Mesenchymal stem cell (in vitro differentiated cells and primary cell): ENCODE measurements around the gene PWWP2B.

Experiments
- DNase-seq: peaks from one replicate; pipeline ENCODE4 v3.0.0-alpha.2; 2013
- H2AFZ ChIP-seq: one replicate; pipeline ENCODE4 v1.6.1; 2013; ENCODE audit warnings: low read depth, mild to moderate bottlenecking, control low read depth, inconsistent platforms, low read length, moderate library complexity
- H2AK5ac ChIP-seq: 2 replicates; pipeline ENCODE4 v1.6.1; 2013; ENCODE audit warnings: low read length, moderate library complexity, mild to moderate bottlenecking, inconsistent platforms; ENCODE audit not compliant: severe bottlenecking
- H2BK120ac ChIP-seq: one replicate; pipeline ENCODE4 v1.6.1; 2013; ENCODE audit warnings: low read depth, mild to moderate bottlenecking, inconsistent platforms, low read length, moderate library complexity
- H2BK12ac ChIP-seq, 2 experiments: one replicate each; pipeline ENCODE4 v1.6.1; 2013; ENCODE audit warnings: inconsistent platforms in 2 of 2, low read length in 2 of 2, mild to moderate bottlenecking in 2 of 2, moderate library complexity in 2 of 2, control low read depth in 1 of 2
- H2BK15ac ChIP-seq: one replicate; pipeline ENCODE4 v1.6.1; 2013; ENCODE audit warnings: mild to moderate bottlenecking, low read depth, inconsistent platforms; ENCODE audit not compliant: poor library complexity, severe bottlenecking
- H2BK5ac ChIP-seq: 2 replicates; pipeline ENCODE4 v1.6.1; 2013; ENCODE audit warnings: low read depth, mild to moderate bottlenecking, low read length, control low read depth, inconsistent platforms; ENCODE audit not compliant: poor library complexity, severe bottlenecking
- H3K14ac ChIP-seq, 2 experiments: one replicate each; pipeline ENCODE4 v1.6.1; 2013; ENCODE audit warnings: inconsistent platforms in 2 of 2, low read length in 2 of 2, control low read depth in 1 of 2, mild to moderate bottlenecking in 1 of 2, moderate library complexity in 1 of 2
- H3K18ac ChIP-seq, 2 experiments: one replicate each; pipeline ENCODE4 v1.6.1; 2013; ENCODE audit warnings: inconsistent platforms in 2 of 2, low read length in 2 of 2, control low read depth in 1 of 2, low read depth in 1 of 2, mild to moderate bottlenecking in 1 of 2
- H3K23ac ChIP-seq, 2 experiments: one replicate each; pipeline ENCODE4 v1.6.1; 2013; ENCODE audit warnings: inconsistent platforms in 2 of 2, low read length in 2 of 2, mild to moderate bottlenecking in 2 of 2, moderate library complexity in 2 of 2, control low read depth in 1 of 2
- H3K27ac ChIP-seq: 2 replicates; pipeline ENCODE4 v1.5.1; 2013; ENCODE audit warnings: mild to moderate bottlenecking, moderate library complexity, low read length, control low read depth, inconsistent platforms; ENCODE audit not compliant: poor library complexity, severe bottlenecking
- H3K27me3 ChIP-seq, 2 experiments: 2 replicates each; pipeline versions ENCODE4 v1.6.1 to v1.7.0; 2013; ENCODE audit warnings: low read length in 2 of 2, mild to moderate bottlenecking in 2 of 2, moderate library complexity in 2 of 2, control low read depth in 1 of 2, inconsistent platforms in 1 of 2; ENCODE audit not compliant: control insufficient read depth in 1 of 2, insufficient read depth in 1 of 2
- H3K36me3 ChIP-seq, 2 experiments: 2 replicates each; pipeline versions ENCODE4 v1.6.1 to v1.7.0; 2013; ENCODE audit warnings: low read length in 2 of 2, control low read depth in 1 of 2, inconsistent platforms in 1 of 2, low read depth in 1 of 2, mild to moderate bottlenecking in 1 of 2; ENCODE audit not compliant: insufficient read depth in 2 of 2, control insufficient read depth in 1 of 2
- H3K4ac ChIP-seq, 2 experiments: one replicate each; pipeline ENCODE4 v1.6.1; 2013; ENCODE audit warnings: inconsistent platforms in 2 of 2, low read length in 2 of 2, mild to moderate bottlenecking in 2 of 2, moderate library complexity in 2 of 2, control low read depth in 1 of 2, low read depth in 1 of 2
- H3K4me1 ChIP-seq: 2 replicates; pipeline ENCODE4 v1.6.1; 2013; ENCODE audit warnings: low read depth, low read length, control low read depth; ENCODE audit not compliant: control insufficient read depth, insufficient read depth
- H3K4me2 ChIP-seq: 2 replicates; pipeline ENCODE4 v1.6.1; 2013; ENCODE audit warnings: low read length, mild to moderate bottlenecking, inconsistent platforms; ENCODE audit not compliant: poor library complexity, severe bottlenecking
- H3K4me3 ChIP-seq, 2 experiments: 2 replicates each; pipeline versions ENCODE4 v1.5.1 to v1.7.0; 2013; ENCODE audit warnings: low read length in 2 of 2, mild to moderate bottlenecking in 2 of 2, control low read depth in 1 of 2, low read depth in 1 of 2; ENCODE audit not compliant: insufficient read depth in 1 of 2
- H3K79me1 ChIP-seq: replicated peaks from 2 replicates; pipeline ENCODE4 v1.6.1; 2013; ENCODE audit warnings: mild to moderate bottlenecking, control low read depth, low read length, inconsistent platforms; ENCODE audit not compliant: poor library complexity, severe bottlenecking
- H3K9ac ChIP-seq: 2 replicates; pipeline ENCODE4 v1.7.0; 2013; ENCODE audit warnings: mild to moderate bottlenecking, low read length, moderate library complexity
- H3K9me3 ChIP-seq: 2 replicates; pipeline ENCODE4 v1.7.0; 2013; ENCODE audit warnings: mild to moderate bottlenecking, low read length; ENCODE audit not compliant: control insufficient read depth
- H4K8ac ChIP-seq: one replicate; pipeline ENCODE4 v1.6.1; 2013; ENCODE audit warnings: inconsistent platforms, mild to moderate bottlenecking, low read length, moderate library complexity
- H4K91ac ChIP-seq: one replicate; pipeline ENCODE4 v1.6.1; 2013; ENCODE audit warnings: mild to moderate bottlenecking, low read length, inconsistent platforms
- WGBS: methylation state at CpG from one replicate; pipeline ENCODE4 v1.1.7; 2013; ENCODE audit warnings: mixed read lengths; 5-methylcytosine and 5-hydroxymethylcytosine counted together

Gene PWWP2B

DNA sequence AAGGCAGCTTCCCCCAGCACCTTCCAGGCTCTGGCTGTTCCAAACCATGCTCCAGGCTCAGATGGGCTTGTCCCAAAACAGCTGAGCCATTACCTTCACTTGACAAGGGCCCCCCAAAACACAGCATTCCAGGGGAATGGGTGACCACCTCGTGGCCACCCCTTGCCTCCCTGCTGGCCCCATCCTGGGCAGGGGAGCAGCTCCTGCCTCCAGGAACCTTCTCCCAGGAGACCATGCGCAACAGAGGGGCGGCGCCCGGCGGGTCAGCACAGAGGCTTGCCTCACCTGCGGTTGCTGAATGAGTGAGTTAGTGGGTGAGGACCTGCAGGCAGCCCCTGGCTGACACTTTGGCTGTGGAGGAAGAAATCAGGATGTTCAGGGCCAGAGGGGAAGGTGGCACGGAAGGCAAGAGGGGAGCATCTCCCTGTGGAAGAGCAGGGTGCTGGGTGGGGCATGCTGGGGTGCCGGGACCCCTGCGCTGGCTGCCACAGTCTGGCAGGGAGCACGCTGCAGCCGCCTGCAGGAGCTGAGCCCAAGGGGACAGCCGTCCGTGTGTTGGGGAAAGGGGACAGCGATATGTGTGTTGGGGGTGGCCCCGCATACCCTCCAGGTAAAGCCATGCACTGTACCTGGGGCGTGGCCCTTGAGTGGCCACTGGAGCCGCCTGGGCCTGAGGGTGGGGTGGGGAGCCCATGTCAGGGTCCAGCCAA, 54.7 kb downstream of the PWWP2B start:
- Histone ChIP-seq H2AFZ (no peak overlapping the region), H3K4ac (no peak overlapping the region), H3K4me3 (no peak overlapping the region), H2BK5ac (no peak overlapping the region), H3K14ac (no peak overlapping the region), H3K23ac (no peak overlapping the region), H3K18ac (no peak overlapping the region), H3K9me3 (no peaks in the 10 kb centered on the region), H4K91ac (peak overlapping the region; percentile 2), H3K27me3 (peaks cover 18 to 21% of the 10 kb centered on the region in 2 experiments), H3K4me1 (peaks cover 34% of the 10 kb centered on the region), H3K27ac (no peak overlapping the region), H3K79me1 (no peaks in the 10 kb centered on the region), H2BK120ac (no peak overlapping the region), H4K8ac (no peak overlapping the region), H2BK15ac (no peak overlapping the region), H3K4me2 (no peak overlapping the region), H3K36me3 (no peaks in the 10 kb centered on the region), H2BK12ac (no peak overlapping the region), H3K9ac (no peak overlapping the region), H2AK5ac (no peak overlapping the region)
- 92% methylated on average over 18 of the region's 18 CpGs for WGBS
- no peak for DNase-seq

DNA sequence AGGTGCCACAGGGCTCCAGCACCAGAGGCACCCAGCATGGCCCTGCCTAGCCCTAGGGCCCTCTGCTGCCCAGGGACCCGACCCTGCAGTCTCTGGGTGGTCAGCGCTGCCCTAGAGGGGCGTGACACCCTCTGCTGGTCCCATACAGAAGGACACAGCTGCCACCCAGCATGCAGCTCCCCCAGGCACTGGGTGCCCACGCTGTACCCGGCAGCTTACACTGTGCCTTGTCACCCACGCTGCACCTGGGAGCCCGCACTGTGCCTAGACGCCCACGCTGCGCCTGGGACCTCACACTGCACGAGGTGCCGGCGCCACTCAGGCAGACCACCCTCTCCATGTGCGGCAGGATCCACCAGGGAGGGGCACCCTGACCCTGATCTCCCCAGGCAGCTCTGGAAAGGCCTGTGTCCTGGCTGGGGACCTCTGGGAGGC, 55.2 kb downstream of the PWWP2B start:
- peak overlapping the region in 1 of 2 experiments; percentile 80 for H2BK12ac ChIP-seq
- H2BK120ac ChIP-seq, result no peak overlapping the region
- no peak overlapping the region for H4K8ac ChIP-seq
- WGBS, result 88% methylated on average over 14 of the region's 14 CpGs
- no peaks in the 10 kb centered on the region for H3K9me3 ChIP-seq
- H3K23ac ChIP-seq, result no peak overlapping the region
- no peak overlapping the region for H3K4me3 ChIP-seq
- H3K4me1 ChIP-seq, result peaks cover 29% of the 10 kb centered on the region
- peak overlapping the region in 1 of 2 experiments; percentile 55 for H3K18ac ChIP-seq
- no peak for DNase-seq
- H4K91ac ChIP-seq, result peak overlapping the region; percentile 36
- no peaks in the 10 kb centered on the region for H3K36me3 ChIP-seq
- no peak overlapping the region for H3K4me2 ChIP-seq
- no peaks in the 10 kb centered on the region for H3K79me1 ChIP-seq
- H3K4ac ChIP-seq, result no peak overlapping the region
- no peak overlapping the region for H2AFZ ChIP-seq
- H3K27ac ChIP-seq, result no peak overlapping the region
- H2AK5ac ChIP-seq, result no peak overlapping the region
- peak overlapping the region in 1 of 2 experiments; percentile 31 for H3K14ac ChIP-seq
- peaks cover 24 to 26% of the 10 kb centered on the region in 2 experiments for H3K27me3 ChIP-seq
- no peak overlapping the region for H2BK5ac ChIP-seq
- H3K9ac ChIP-seq, result no peak overlapping the region
- H2BK15ac ChIP-seq, result no peak overlapping the region

- peak overlapping the region; percentile 8 to 61 for H3K18ac ChIP-seq
- H3K4ac ChIP-seq, result no peak overlapping the region
- H3K27ac ChIP-seq, result no peak overlapping the region
- no peak overlapping the region for H2AFZ ChIP-seq
- H3K9me3 ChIP-seq, result no peaks in the 10 kb centered on the region
- H4K91ac ChIP-seq, result peak overlapping the region; percentile 23
- H3K27me3 ChIP-seq, result peaks cover 30 to 33% of the 10 kb centered on the region in 2 experiments
- H2BK12ac ChIP-seq, result peak overlapping the region in 1 of 2 experiments; percentile 80
- H2BK120ac ChIP-seq, result no peak overlapping the region
- no peaks in the 10 kb centered on the region for H3K79me1 ChIP-seq
- 9% methylated on average over 44 of the region's 45 CpGs for WGBS
- peak overlapping the region; percentile 93 for H4K8ac ChIP-seq
- H3K9ac ChIP-seq, result peak overlapping the region; percentile 48
- H2BK5ac ChIP-seq, result no peak overlapping the region
- no peak overlapping the region for H2AK5ac ChIP-seq
- H3K23ac ChIP-seq, result no peak overlapping the region
- peak overlapping the region in 1 of 2 experiments; percentile 31 for H3K14ac ChIP-seq
- H3K36me3 ChIP-seq, result no peaks in the 10 kb centered on the region
- H3K4me2 ChIP-seq, result peak overlapping the region; percentile 63
- DNase-seq, result peak; percentile 74
- H3K4me1 ChIP-seq, result peaks cover 22% of the 10 kb centered on the region
- H3K4me3 ChIP-seq, result peak overlapping the region in 1 of 2 experiments; percentile 37
- no peak overlapping the region for H2BK15ac ChIP-seq
These were observed 55.9 kb downstream of the PWWP2B start for GRCh38 chr10:132452651-132453469.

DNA sequence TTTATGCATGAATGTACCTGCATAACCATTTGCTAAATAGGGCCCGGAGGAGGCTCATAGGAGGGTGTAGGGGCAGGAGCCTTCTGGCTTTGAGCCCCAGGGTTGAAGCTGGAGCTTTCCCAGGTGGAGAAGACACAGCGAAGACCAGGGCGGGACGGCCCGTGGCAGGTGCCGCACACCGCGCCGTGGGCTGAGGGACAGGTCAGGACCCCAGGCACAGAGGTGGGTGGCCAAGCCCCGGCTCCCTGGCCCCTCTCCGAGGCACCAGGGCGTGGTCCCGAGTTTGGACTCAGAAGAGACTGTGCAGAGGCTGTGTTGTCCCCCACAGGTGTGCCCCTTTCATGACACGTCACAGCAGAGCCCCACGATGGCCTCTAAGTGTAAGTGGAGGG, 56.5 kb downstream of the PWWP2B start:
- H3K36me3 ChIP-seq, result no peaks in the 10 kb centered on the region
- H3K23ac ChIP-seq, result no peak overlapping the region
- H3K4me3 ChIP-seq, result peak overlapping the region in 1 of 2 experiments; percentile 37
- H3K14ac ChIP-seq, result no peak overlapping the region
- peak overlapping the region in 1 of 2 experiments; percentile 75 for H2BK12ac ChIP-seq
- H3K4me1 ChIP-seq, result peaks cover 19% of the 10 kb centered on the region
- no peaks in the 10 kb centered on the region for H3K9me3 ChIP-seq
- peak overlapping the region; percentile 52 for H4K91ac ChIP-seq
- no peak overlapping the region for H3K4ac ChIP-seq
- H2AK5ac ChIP-seq, result no peak overlapping the region
- H2BK5ac ChIP-seq, result no peak overlapping the region
- peak overlapping the region; percentile 3 for H3K4me2 ChIP-seq
- no peak overlapping the region for H3K27ac ChIP-seq
- H3K9ac ChIP-seq, result peak overlapping the region; percentile 48
- H3K18ac ChIP-seq, result peak overlapping the region in 1 of 2 experiments; percentile 8
- peak overlapping the region; percentile 93 for H4K8ac ChIP-seq
- no peak overlapping the region for H2BK120ac ChIP-seq
- no peaks in the 10 kb centered on the region for H3K79me1 ChIP-seq
- no peak overlapping the region for H2BK15ac ChIP-seq
- 73% methylated on average over 15 of the region's 15 CpGs for WGBS
- no peak for DNase-seq
- peaks cover 35 to 36% of the 10 kb centered on the region in 2 experiments for H3K27me3 ChIP-seq
- no peak overlapping the region for H2AFZ ChIP-seq
